Stimulated activated CD4-positive, alpha-beta T cell treated with anti-CD3 and anti-CD28 coated beads, Interleukin-4, amount 100 ng/mL, for 1 hour (primary cell): Measurements from ENCODE around the gene SPPL3.
"Not testable (repeated sequence)": the region's sequence is repeated elsewhere in the genome, so short reads cannot be mapped to it uniquely, and the experiment has no call there.

ENCODE experiments used
- DNase-seq: peaks from one replicate; pipeline ENCODE4 v3.0.0-alpha.2; 2020

SPPL3 gene

GRCh38 chr12:120917748-120918147 lies 13.6 kb upstream of the SPPL3 start:
- DNase-seq: no peak

- no peak for DNase-seq
These were observed 12.4 kb upstream of the SPPL3 start for GRCh38 chr12:120916561-120916960.

GRCh38 chr12:120914794-120915193 lies 10.6 kb upstream of the SPPL3 start:
- no peak for DNase-seq

- DNase-seq: no peak
These were observed 5.6 kb upstream of the SPPL3 start for GRCh38 chr12:120909633-120910298.

GRCh38 chr12:120905856-120906384 lies 1.8 kb upstream of the SPPL3 start:
- no peak for DNase-seq

- DNase-seq: peak; percentile 54
These were observed 554 bp downstream of the SPPL3 start for GRCh38 chr12:120903412-120904196.

GRCh38 chr12:120902846-120903411 lies 1.2 kb downstream of the SPPL3 start:
- no peak for DNase-seq

DNA sequence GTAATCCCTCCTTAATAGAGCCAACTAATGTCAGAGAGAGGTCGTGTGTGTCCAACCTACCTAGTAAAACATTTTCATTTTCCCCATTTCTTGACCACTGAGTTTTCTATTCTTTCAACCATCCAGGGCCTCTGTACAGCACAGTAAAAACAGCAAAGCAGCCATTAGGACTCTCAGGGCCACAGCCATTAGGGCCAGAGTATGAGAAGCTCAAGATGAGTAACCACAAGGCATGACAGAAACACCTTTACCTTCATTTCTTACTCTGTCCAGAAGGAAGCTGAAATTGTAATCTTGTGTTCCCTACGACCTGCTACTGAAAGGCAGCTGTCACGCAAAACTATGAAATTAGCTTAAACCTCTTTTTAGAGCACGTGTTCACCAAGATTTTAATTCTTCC lies 2.3 kb downstream of the SPPL3 start:
- DNase-seq: no peak

- DNase-seq: not testable (repeated sequence)
These were observed 3.1 kb downstream of the SPPL3 start for GRCh38 chr12:120901101-120901500.

DNA sequence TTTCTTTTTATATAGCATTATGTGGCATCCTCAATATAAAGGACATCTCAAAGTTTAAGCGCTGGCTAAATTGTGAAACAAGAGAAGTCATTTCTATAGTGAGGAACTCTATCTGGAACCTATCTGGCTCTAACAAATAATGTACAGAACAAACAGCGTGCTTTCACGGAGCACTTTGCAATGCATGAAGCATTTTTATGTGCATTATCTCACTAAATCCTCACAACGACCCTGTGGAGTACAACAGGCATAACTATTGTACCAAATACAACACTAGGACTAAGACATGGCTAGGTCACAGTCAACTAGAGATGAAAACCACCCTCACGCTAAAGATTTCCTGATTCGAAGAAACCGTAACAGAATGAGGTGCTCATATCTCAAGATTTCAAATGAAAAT lies 8.6 kb downstream of the SPPL3 start:
- no peak for DNase-seq

DNA sequence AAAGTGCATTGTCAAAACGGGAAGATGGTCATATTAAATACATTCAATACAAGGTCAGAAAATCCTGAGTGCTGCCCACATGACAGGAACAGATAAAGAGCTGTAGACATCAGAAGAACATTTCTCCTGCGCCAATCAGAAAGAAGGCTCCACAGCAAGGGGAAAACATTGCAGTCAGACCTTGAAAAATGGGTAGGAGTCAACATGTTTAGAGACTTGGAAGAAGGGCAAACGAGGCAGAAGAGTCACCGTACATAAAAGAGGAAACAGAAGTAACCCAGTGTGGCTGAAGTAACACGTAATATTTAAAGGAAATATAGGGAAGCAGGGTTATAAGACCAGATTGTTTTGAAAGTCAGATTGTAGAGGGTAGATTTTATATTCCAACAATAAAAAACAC lies 11.9 kb downstream of the SPPL3 start:
- DNase-seq: no peak

DNA sequence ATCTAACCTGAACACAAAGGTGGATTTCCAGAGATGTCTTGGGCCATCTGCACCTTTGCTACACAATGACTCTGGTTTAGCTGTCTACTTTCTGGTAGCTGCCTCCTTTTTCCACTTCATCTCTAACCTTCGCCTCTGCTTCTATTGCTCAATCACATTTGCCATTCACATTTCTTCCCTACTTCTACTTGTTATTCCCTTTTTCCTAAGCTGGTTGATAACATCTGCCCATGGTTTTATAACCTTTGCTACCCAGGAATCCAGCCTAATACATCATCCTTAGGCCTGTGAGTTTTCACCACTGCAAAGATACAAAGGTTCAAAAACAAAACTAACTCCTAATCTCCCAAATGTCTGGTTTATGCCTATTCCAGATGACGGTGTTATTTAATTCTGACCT lies 13.2 kb downstream of the SPPL3 start:
- no peak for DNase-seq

GRCh38 chr12:120887253-120888043 lies 16.7 kb downstream of the SPPL3 start:
- DNase-seq: peak; percentile 23

DNA sequence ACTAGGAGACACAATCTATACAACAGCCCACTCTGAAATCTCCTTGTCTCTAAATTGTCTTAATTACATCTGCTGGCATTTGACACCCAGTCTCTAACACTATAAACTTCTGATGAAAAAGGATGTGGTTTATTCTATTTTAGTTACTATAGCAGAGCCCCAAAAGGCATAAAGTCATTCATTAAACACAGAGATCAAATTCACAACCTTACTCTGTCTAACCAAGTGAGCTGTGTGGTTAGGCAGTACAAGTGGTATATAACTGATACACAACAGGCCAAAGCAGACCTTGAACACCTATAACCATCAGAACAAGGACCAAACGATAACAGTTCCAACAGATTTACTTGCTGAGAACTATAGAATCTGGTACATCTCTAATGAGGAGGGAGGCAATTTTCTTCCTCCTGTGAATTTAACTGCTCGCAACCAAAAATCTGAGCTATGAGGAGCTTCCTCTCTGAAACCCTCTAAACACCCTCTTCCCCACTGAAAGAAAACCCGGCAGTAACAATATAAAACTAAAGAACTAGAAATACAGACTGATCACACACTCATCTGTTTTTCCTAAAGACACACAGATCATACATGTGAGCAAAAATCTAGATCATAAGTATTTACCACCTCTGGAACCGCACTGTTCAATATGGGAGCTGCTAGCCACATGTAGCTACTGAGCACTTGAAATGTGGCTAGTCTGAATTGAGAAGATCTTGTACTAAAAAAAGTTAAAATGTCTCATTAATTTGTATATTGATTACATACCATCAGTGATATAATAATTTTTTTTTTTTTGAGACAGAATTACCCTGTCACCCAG lies 17.7 kb downstream of the SPPL3 start:
- no peak for DNase-seq

GRCh38 chr12:120885521-120885920 lies 18.6 kb downstream of the SPPL3 start:
- DNase-seq: no peak

DNA sequence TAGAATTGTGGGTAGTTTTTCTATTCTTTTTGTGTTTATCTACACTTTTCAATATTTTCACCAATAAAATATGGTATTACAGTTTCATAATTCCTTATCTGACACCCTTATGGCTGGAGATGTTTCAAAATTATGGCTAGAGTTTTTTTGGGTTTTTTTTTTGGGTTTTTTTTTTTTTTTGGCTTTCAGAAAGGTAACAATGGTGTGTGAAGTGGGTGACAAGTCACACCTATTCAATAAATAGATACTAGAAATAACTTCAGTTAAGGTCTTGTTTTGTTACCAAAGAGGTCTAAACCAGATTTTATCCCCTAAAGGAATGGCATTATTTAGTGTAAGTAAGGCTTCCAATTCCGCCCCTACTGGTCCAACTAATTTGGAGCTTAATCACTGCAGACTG lies 19.5 kb downstream of the SPPL3 start:
- DNase-seq: no peak

DNA sequence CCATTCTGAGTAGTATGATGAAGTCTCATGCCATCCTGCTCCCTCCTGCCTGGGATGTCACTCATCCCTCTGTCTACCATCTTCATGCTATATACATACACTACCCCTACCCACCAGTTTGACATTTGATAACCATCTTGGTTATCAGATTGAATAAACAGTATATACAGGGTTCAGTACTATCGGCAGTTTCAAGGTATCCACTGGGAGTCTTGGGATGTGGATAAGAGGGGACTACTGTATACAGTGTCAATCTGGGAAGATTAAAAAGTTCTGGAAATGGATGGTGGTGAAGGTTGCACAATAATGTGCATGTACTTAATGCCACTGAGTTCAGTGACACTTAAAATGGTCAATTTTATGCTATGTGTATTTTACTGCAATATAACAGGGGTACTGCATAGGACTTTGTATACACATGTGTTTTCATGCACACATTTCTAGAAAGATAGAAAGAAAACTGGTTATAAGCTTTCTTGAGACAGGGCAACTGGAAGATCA lies 22.1 kb downstream of the SPPL3 start:
- DNase-seq: no peak

DNA sequence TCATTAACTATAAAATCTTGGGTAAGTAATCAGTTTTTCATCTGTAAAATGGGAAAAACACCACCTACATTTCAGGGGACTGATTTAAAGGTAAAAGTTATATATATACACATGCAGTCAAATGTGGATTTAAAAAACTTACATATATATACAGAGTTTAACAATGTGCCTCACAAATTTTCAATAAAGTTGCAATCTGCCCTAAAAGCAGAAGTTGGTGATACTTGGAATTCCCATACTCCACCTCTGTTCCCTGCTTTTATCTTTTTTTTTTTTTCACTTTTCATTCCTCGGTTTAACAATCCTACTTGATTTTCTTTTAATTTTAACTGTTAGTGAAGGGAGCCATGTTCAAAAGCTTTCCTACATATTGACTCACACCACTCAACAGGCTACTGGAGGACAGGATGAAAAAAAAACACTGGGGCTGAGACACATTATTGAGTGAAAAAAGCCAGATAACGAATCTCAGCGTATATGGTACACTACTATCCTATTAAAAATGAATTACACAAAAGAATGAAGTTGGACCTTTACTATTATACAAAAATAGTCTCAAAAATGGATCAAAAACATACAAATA lies 24.3 kb downstream of the SPPL3 start:
- DNase-seq: no peak

- no peak for DNase-seq
These were observed 25.1 kb downstream of the SPPL3 start for GRCh38 chr12:120879102-120879501.

GRCh38 chr12:120874547-120875245 lies 29.5 kb downstream of the SPPL3 start:
- no peak for DNase-seq

- no peak for DNase-seq
These were observed 30.9 kb downstream of the SPPL3 start for GRCh38 chr12:120873226-120873625.
